PC-3 (cell line): Measurements from ENCODE around the gene CHPF2. TPM values are rescaled to one million over a fixed set of nuclear protein-coding genes. Genes with fewer than 3 reads are reported as not detected.

Experiments used
- ATAC-seq: fragments of 200-7000 bp; cut with Tn5 transposase; 2 replicates; pipeline ENCODE4 v1.9.1; 2020; ENCODE audit warnings: mild to moderate bottlenecking, moderate library complexity
- BruUV-seq: library from RNA; stranded (reverse); fragments of 400-500 nt; replicated peaks from 2 replicates; lab custom pipeline; 2021; lab: Mats Ljungman, UMichigan
- CTCF ChIA-PET: fragments of 300-600 bp; sonication (Branson Sonifier 250); formaldehyde crosslinking; loops from one replicate; lab custom pipeline; 2022; ENCODE audit warnings: antibody characterized with exemption; lab: Charles Lee
- POLR2A ChIA-PET: fragments of 300-600 bp; sonication (Branson Sonifier 250); formaldehyde crosslinking; loops from one replicate; lab custom pipeline; 2022; ENCODE audit warnings: antibody characterized with exemption; ENCODE audit not compliant: unreplicated experiment; lab: Charles Lee
- DNase-seq: peaks from one replicate; pipeline ENCODE4 v3.0.0-alpha.2; 2015
- H2AFZ ChIP-seq: fragments of 300-600 bp; sonication (generic); 2 replicates; pipeline ENCODE4 v1.6.0; 2016; ENCODE audit warnings: antibody characterized with exemption, low read length
- H3F3A ChIP-seq: fragments of 300-600 bp; sonication (generic); one replicate; pipeline ENCODE4 v1.6.0; 2017; ENCODE audit warnings: antibody characterized with exemption, low read length, control low read depth, mild to moderate bottlenecking; ENCODE audit not compliant: unreplicated experiment
- H3K27ac ChIP-seq: fragments of 300-600 bp; sonication (generic); 2 replicates; pipeline ENCODE4 v1.5.1; 2016; ENCODE audit warnings: mild to moderate bottlenecking, low read length
- H3K27me3 ChIP-seq: fragments of 300-600 bp; sonication (generic); 2 replicates; pipeline ENCODE4 v1.6.1; 2016; ENCODE audit warnings: low read length, mixed read lengths
- H3K36me3 ChIP-seq: fragments of 300-600 bp; sonication (generic); 2 replicates; pipeline ENCODE4 v1.6.1; 2016; ENCODE audit warnings: low read depth, mixed run types, low read length, mixed read lengths
- H3K4me1 ChIP-seq: fragments of 300-600 bp; sonication (generic); 2 replicates; pipeline ENCODE4 v1.5.1; 2016; ENCODE audit warnings: low read length; ENCODE audit not compliant: insufficient read depth
- H3K4me2 ChIP-seq: fragments of 300-600 bp; sonication (generic); 2 replicates; pipeline ENCODE4 v1.6.0; 2016; ENCODE audit warnings: low read length
- H3K4me3 ChIP-seq: fragments of 300-600 bp; sonication (generic); 2 replicates; pipeline ENCODE4 v1.5.1; 2016; ENCODE audit warnings: mild to moderate bottlenecking, low read length, mixed read lengths
- H3K79me2 ChIP-seq: fragments of 300-600 bp; sonication (generic); 2 replicates; pipeline ENCODE4 v1.6.1; 2017; ENCODE audit warnings: low read length, mixed read lengths
- H3K9ac ChIP-seq: fragments of 300-600 bp; sonication (generic); 2 replicates; pipeline ENCODE4 v1.6.0; 2016; ENCODE audit warnings: mild to moderate bottlenecking, low read length
- H3K9me2 ChIP-seq: fragments of 300-600 bp; sonication (generic); replicated peaks from 2 replicates; pipeline ENCODE4 v1.6.1; 2016; ENCODE audit warnings: mixed run types, low read length, mixed read lengths
- H3K9me3 ChIP-seq: fragments of 300-600 bp; sonication (generic); 2 replicates; pipeline ENCODE4 v1.6.1; 2016; ENCODE audit warnings: low read length, mixed read lengths
- H4K20me1 ChIP-seq: fragments of 300-600 bp; sonication (generic); 2 replicates; pipeline ENCODE4 v1.6.1; 2016; ENCODE audit warnings: low read length, mixed read lengths
- CTCF ChIP-seq: fragments of 300-600 bp; sonication (generic); conservative IDR thresholded peaks from 2 replicates; pipeline ENCODE4 v1.5.1; 2017; ENCODE audit warnings: antibody characterized with exemption, low read depth, mild to moderate bottlenecking, low read length
- EZH2 ChIP-seq: fragments of 300-600 bp; sonication (generic); IDR thresholded peaks from one replicate; pipeline ENCODE4 v1.6.1; 2017; ENCODE audit warnings: antibody characterized with exemption, mild to moderate bottlenecking, low read length; ENCODE audit not compliant: unreplicated experiment
- EZH2phosphoT487 ChIP-seq: fragments of 300-600 bp; sonication (generic); IDR thresholded peaks from 2 replicates; pipeline ENCODE4 v1.6.1; 2018; ENCODE audit warnings: mild to moderate bottlenecking, antibody characterized with exemption, low read length, borderline replicate concordance
- intact Hi-C: fragments of 100-400 bp; cut with micrococcal nuclease; formaldehyde crosslinking; loops from 2 replicates; pipeline ENCODE4 v1.9.0; 2023
- total RNA-seq: library from RNA; depleted of rRNA; stranded (reverse); fragments of >200 nt; gene quantifications from 2 replicates; pipeline ENCODE4 v1.2.3, GENCODE V29; 2014

Gene CHPF2
- total RNA-seq, 1 experiment from 2014 or later: 30.1 TPM

- Histone ChIP-seq H3K27ac (no peak overlapping the region), H3K27me3 (no peaks in the 10 kb centered on the region), H3F3A (no peaks in the 10 kb centered on the region), H3K9ac (no peak overlapping the region), H3K9me3 (no peaks in the 10 kb centered on the region), H3K9me2 (no peaks in the 10 kb centered on the region), H4K20me1 (no peaks in the 10 kb centered on the region), H3K36me3 (no peaks in the 10 kb centered on the region), H2AFZ (peak overlapping the region; percentile 93), H3K4me3 (peak overlapping the region; percentile 58; the same call in 1 of the 2 replicates), H3K79me2 (no peaks in the 10 kb centered on the region), H3K4me2 (peak overlapping the region; percentile 86), H3K4me1 (no peaks in the 10 kb centered on the region; the same call in 1 of the 2 replicates)
- ATAC-seq: peak; percentile 90
- CTCF ChIA-PET: no interaction called here
- TF ChIP-seq EZH2phosphoT487 (no peak), EZH2 (no peak), CTCF (no peak)
- peak; percentile 53 for DNase-seq
- POLR2A ChIA-PET: no interaction called here
- intact Hi-C loops: no loop called here
- no TSS peak for BruUV-seq
These were observed 44.6 kb downstream of the CHPF2 start for GRCh38 chr7:151276666-151277590.

- DNase-seq: no peak
- Histone ChIP-seq H3K4me2 (peak overlapping the region; percentile 86; the same call in 1 of the 2 replicates), H3K9me2 (no peaks in the 10 kb centered on the region), H3K4me1 (no peaks in the 10 kb centered on the region; the same call in 1 of the 2 replicates), H3K9me3 (no peaks in the 10 kb centered on the region), H3K27me3 (no peaks in the 10 kb centered on the region), H3K27ac (no peak overlapping the region), H3F3A (no peaks in the 10 kb centered on the region), H3K9ac (no peak overlapping the region), H2AFZ (peak overlapping the region; percentile 93; the same call in 1 of the 2 replicates), H4K20me1 (no peaks in the 10 kb centered on the region), H3K4me3 (no peak overlapping the region), H3K36me3 (no peaks in the 10 kb centered on the region), H3K79me2 (no peaks in the 10 kb centered on the region)
- no TSS peak for BruUV-seq
- ChIA-PET CTCF (no interaction called here), POLR2A (no interaction called here)
- TF ChIP-seq EZH2phosphoT487 (no peak), CTCF (no peak)
- ATAC-seq: no peak
- intact Hi-C loops: no loop called here
These were observed 45.3 kb downstream of the CHPF2 start for GRCh38 chr7:151277631-151278030.

- DNase-seq (no peak), ATAC-seq (no peak)
- no peaks in the 10 kb centered on the region for H3K9me3 ChIP-seq
- H3K79me2 ChIP-seq: no peaks in the 10 kb centered on the region
- no peak overlapping the region for H2AFZ ChIP-seq
- POLR2A ChIA-PET: no interaction called here
- intact Hi-C loops: no loop called here
- H4K20me1 ChIP-seq: no peaks in the 10 kb centered on the region
- peaks cover 9% of the 10 kb centered on the region for H3K27me3 ChIP-seq
- H3K36me3 ChIP-seq: no peaks in the 10 kb centered on the region
- H3K9ac ChIP-seq: no peak overlapping the region
- no peak overlapping the region for H3K4me3 ChIP-seq
- H3K4me1 ChIP-seq: no peaks in the 10 kb centered on the region; the same call in 1 of the 2 replicates
- H3K4me2 ChIP-seq: no peak overlapping the region
- CTCF ChIA-PET: no interaction called here
- no peaks in the 10 kb centered on the region for H3F3A ChIP-seq
- H3K27ac ChIP-seq: no peak overlapping the region
- BruUV-seq: no TSS peak
- no peaks in the 10 kb centered on the region for H3K9me2 ChIP-seq
- TF ChIP-seq EZH2phosphoT487: no peak
- TF ChIP-seq EZH2: no peak
- no peak for TF ChIP-seq CTCF
These were observed 46.7 kb downstream of the CHPF2 start for GRCh38 chr7:151278949-151279348.
